Ureter (tissue), 1 donor: ENCODE data around the gene FAF1. TPM values are rescaled to one million over a fixed set of nuclear protein-coding genes. Genes with fewer than 3 reads are reported as not detected.
A peak's percentile ranks its signal among the peaks of the same experiment; 100 is the strongest.

Experiments
- DNase-seq: peaks from one replicate; pipeline ENCODE4 v3.0.0-alpha.2; 2020; ENCODE audit warnings: low spot score
- total RNA-seq: library from RNA; stranded (reverse); gene quantifications from one replicate; pipeline ENCODE4 v1.2.4, GENCODE V29; 2023
- donor health status: DM: yes; HTN: yes; CAD: no.

The FAF1 gene
- total RNA-seq, 1 donor from 2014 or later = 80.6 TPM

DNA sequence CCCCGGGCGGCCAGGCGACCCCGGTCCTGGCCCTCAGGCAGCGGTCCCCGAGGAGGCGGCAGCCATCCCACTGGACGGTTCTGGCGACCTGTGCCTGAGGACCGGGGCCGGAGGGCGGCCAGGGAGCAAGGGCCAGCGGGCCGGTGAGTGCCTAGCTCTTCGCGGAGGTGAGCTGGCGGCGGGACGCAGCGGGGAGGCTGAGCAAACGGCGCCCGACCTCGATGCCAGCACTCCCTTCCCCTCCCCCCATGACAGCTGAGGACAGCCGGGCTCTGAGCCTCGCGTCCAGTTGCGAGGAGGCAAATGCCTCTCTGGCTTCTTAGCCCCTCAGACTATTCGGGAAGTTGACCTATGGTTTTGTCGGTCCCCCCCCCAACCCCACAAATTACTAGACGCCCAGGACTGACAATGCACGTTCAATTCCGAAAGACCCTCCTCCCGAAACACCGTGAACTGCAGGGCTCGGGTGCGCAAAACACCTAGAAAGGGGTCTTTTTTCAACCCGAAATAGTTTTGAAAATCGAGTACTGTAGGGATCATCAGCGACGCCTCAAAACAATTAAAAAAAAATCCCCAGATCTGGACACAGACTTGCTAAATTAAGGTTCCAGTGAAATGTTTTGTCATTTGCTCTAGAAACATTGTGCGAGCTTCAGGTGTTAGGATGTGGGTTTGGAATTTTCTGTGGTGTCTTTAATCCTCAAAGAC, 18.2 kb upstream of the FAF1 start:
- DNase-seq = peak; percentile 61

DNA sequence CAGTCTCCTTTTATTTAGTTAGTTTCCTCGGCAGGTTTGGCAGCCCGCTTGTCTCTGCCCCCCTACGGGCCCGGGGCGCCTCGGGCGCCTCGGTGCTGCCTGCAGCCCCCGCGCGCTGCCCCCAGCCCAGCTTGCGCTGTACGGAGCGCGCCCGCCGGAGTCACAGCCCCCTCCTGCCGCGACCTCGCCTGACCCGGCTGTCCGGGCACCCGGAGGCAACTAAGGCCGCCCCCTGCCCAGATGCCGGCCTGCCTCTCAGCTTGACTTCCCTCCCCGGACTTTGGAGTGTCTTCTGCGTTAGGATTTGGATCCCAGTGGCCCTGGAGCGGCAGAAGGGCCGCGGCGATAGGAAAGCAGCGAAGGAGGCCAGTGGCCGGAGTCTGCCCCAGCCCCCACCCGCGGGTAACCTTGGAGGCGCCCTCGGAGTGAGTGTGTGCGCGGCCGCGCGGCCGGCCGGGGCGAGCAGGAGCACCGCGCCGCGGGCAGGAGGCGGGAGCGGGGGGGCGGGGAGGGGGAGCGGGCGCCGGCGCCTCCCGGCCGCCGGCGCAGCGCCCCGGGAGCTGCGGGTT, 17.6 kb upstream of the FAF1 start:
- peak; percentile 61 for DNase-seq

DNA sequence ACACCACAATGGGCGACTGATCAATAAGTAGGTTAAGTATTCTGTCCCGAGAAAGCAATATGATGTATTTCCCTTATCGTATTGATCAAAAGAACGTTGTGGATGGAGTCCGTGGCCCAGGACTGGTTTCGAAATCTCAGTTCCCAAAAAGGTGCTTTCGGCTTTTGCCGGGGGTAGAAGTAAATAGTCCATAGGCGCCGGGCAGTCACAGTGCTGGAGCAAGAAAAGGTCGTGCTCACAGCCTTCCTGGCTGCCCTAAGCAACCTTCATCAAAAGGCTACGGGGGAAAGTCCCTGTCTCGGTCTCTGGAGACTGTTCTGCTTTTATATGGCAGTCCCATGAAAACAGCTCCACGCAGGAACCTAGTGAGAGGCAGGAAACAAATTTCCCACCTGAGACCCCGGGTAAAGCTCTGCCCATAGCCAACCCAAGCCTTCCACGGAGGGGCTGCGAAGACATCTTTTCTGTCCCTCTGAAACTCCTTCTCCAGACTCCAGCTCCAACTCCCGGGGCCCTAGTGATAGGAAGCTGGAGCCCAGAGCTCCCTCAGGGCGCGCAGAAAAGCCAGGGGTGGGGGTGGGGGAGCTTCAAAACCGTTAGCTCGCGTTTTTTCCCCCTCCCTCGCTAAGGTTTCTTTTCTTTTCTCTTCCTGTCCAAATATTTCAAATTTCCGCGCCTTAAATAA, 17.0 kb upstream of the FAF1 start:
- DNase-seq = no peak

DNA sequence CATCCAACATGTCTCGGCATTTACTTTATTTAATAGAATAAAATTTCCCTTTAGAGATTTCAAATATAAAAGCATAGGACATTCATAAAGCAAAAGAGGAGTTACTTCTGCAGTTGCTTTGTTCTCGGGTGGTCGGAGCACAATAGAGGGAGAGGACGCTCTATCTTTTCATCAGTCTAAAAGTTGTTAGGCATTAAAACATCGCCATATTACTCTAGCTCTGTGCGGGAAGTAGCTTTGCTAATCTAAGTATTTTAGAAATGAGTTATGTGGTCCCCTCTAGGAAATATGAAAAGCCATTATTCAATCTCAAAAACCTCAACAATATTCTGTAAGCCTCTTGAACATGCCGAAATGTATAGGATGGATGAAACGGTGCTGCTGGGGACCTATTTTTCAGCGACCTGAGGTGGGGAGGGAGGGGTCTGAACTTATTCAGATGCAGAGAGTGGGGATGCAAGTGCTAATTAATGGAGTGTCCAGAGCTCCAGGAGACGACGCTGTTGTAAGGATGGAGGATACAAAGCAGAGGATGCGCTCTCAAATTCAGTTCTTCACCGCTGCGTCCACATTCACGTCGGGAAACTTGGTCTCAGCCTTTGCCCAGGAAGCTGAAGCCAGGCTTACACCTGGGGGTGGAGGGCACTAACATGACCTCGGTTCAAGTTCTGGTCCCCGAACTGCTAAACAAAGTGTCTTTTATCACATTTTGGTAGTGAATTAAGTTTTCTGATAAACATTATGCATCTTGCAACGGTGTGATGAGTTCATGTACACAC, 16.2 kb upstream of the FAF1 start:
- no peak for DNase-seq

DNA sequence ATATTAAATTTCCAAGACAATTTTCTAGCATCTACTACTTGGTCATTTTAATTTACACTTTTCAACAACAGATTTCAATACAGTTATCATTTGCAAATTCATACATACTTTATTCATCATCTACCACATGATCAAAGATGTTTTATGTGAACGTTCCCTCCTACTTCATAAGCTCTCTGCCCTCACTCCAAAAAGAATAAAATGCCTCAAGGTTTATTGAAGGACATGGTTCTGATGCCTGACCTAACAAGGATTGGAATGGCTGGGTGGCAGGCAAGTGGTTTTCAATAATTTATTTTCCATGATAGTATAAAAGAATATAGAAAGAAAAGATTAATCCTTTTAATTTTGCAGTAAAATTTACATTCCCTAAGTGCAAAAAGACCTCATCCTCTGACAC, 15.4 kb upstream of the FAF1 start:
- no peak for DNase-seq

DNA sequence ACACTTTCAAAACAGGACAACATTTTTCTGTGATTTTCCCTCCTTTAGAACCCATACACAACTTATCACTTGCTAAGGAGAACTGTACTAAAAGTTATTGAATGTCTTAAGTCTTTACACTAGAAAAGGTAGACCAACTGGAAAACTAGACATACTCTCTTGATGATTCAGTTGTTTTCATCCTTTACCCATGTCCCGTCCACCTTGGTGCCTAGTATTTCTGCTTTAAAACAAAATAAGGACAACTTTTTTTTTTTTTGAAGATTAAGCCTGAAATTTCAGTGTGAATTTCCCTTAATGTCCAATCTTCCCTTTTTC, 14.5 kb upstream of the FAF1 start:
- DNase-seq = no peak

DNA sequence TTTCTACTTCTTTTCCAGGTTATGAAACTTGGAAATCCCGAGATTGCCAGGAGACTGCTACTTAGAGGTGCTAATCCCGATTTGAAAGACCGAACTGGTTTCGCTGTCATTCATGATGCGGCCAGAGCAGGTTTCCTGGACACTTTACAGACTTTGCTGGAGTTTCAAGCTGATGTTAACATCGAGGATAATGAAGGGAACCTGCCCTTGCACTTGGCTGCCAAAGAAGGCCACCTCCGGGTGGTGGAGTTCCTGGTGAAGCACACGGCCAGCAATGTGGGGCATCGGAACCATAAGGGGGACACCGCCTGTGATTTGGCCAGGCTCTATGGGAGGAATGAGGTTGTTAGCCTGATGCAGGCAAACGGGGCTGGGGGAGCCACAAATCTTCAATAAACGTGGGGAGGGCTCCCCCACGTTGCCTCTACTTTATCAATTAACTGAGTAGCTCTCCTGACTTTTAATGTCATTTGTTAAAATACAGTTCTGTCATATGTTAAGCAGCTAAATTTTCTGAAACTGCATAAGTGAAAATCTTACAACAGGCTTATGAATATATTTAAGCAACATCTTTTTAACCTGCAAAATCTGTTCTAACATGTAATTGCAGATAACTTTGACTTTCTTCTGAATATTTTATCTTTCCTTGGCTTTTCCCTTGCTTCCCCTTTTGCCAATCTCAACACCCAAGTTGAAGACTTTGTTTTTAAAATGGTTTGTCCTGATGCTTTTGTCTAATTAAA, 14.0 kb upstream of the FAF1 start:
- no peak for DNase-seq

DNA sequence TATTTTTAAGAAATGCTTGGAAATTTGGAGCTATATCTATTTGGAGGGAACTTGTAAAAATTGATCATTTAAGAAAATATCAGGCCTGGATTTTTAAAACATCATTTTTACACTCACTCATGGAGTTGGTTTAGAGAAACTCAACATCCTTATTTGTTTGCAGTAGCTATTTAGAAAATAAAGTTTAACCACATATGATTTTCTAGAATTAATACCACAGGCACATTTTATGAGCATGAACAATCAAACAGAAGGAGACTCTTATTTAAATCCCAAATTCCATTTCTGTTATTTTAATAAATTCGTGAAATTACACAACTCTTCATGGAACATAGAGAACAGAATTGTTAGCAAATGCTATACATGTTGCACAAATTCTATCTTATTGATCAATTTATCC, 13.2 kb upstream of the FAF1 start:
- no peak for DNase-seq

DNA sequence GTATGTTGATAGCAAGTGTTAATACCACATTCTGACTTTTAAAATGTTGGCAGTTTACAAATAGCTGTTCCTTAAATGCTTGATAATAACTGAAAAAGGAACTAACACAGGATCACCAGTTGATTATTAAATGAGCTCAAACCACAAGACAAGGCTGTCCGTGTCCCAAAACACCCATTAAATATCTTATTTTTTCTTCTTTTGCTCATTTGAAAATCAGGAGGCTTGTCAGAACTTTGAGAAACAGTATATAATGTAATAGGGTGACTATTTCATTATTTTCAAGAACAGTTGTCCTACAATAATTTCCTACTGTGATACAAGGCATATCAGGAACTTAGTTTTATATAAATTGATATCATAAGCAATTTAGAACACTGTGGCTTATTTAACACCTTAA, 12.7 kb upstream of the FAF1 start:
- DNase-seq = no peak

DNA sequence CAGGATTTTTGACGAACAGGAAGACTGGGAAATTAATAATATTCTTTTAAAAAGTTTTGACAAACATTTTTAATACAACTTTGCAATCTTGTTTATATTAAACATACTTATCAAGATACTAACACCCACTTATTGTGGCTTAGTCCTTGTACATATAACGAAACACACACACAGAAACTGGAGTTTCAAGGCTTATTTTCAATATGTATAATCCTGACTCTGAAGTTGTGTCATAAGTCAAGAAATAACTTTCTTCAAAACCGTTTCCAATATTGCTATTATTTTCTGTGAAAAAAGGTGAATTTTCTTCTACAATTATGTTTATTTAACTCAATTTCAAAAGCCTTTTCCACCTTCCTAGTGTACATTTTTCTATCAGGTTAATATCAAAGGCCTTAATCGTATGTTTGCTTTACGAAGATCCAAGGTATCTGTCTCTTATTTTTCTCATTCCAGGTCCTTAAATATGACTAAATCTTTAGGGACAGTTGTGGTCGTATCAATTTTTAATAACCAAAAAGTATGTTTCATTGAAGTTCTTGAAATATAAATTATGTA, 11.8 kb upstream of the FAF1 start:
- no peak for DNase-seq

DNA sequence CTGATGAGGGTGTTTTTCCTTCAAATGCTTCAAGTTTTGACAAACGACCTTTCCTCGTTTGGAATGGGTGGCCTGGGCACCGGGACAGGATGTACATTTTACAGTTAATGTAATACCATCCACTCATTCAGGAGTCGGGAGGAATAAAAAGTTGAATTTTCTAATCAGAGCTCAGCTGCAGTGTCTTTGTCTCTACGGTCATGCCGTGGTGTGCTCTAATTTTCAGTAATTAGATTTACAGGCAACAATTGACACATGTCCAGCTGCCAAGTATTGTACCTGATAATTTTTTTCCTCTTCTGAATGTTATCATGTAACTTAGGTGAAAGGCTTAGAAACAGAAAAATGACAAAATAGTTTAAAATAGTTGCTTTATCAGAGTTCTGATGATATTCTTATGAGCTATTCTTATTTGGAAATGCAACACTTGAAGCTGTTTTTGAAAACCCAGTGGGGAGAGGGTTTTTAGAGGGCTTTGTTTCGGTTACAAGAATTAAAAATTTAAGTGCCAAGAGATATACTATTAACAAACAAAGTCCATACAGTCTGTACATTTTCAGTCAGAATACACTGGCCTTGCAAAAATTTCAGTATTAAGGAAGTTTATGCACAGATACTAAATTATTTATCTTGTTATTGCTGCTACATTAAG, 11.0 kb upstream of the FAF1 start:
- DNase-seq = no peak

DNA sequence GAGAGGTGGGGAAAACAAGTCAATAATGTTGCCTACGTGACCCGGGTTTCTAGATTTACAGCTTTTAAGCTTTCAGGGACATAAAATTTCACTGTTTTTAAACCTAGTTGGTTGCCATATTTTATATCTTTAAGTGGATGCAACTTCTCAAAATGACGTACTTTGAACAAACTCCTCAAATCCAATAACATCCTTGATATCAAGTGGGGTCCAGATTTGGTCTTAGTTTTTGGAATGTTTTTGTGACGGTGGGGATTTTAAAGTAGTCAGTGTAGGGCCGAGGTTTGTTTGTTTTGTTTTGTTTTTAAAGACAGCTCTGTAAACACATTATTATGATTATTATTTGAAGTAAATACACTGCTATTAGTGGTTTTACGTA, 10.4 kb upstream of the FAF1 start:
- DNase-seq = no peak

DNA sequence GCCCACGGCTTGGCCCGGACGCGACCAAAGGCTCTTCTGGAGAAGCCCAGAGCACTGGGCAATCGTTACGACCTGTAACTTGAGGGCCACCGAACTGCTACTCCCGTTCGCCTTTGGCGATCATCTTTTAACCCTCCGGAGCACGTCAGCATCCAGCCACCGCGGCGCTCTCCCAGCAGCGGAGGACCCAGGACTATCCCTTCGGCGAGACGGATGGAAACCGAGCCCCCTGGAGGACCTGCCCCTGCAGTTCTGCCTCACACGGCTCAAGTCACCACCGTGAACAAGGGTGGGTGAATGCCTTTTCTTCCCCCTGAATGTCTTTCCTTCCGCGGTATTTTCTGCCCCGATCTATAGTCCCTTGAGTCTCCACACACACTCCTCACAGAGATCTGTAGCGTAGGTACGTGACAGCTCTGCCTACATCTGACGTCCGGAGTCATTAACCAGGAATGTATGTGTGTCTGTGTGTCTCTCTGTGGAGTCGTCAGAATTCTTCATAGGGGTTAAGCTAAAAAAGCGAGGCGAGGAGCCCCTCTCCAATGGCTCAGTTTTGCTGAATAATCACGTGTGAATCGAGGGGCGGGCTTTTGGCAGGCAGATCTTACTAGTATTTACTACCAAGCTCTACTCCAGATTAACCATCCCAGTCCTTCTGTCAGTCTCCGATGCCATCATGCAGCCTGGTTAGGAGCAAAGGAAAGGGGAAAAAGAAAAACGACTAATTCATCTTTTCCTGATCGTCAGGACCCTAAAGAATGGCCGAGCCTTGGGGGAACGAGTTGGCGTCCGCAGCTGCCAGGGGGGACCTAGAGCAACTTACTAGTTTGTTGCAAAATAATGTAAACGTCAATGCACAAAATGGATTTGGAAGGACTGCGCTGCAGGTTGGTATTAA, 9.8 kb upstream of the FAF1 start, which contains the start of gene CDKN2C:
CDKN2C (plus strand) TSS at position 635 of the 898 bp plus-strand sequence; CDS start at position 759, 124 bp downstream.
- peak; percentile 81 for DNase-seq

DNA sequence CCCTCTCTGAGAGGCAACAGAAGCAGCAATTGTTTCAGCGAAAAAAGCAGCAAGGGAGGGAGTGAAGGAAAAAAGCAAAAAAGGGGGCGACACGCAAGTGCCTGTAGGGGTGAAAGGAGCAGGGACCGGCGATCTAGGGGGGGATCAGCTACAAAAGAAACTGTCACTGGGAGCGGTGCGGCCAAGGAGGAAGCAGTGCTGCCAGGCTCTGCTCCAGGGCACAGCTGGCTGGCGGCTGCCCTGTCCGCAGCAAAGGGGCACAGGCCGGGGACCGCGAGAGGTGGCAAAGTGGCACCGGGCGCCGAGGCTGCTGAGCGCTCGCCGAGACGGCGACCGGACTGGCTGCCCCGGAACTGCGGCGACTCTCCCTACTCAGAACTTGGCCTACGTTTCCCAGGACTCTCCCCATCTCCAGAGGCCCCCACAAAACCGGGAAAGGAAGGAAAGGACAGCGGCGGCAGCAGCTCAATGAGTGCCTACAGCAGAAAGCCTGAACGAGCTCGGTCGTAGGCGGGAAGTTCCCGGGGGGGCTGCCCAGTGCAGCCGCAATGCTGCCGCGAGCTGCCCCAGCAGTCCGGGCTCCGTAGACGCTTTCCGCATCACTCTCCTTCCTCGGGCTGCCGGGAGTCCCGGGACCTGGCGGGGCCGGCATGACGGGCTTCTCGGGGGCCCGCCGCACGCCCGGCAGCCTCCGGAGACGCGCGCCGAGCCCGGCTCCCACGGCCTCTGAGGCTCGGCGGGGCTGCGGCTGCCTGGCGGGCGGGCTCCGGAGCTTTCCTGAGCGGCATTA, 8.9 kb upstream of the FAF1 start:
- DNase-seq = peak; percentile 51

DNA sequence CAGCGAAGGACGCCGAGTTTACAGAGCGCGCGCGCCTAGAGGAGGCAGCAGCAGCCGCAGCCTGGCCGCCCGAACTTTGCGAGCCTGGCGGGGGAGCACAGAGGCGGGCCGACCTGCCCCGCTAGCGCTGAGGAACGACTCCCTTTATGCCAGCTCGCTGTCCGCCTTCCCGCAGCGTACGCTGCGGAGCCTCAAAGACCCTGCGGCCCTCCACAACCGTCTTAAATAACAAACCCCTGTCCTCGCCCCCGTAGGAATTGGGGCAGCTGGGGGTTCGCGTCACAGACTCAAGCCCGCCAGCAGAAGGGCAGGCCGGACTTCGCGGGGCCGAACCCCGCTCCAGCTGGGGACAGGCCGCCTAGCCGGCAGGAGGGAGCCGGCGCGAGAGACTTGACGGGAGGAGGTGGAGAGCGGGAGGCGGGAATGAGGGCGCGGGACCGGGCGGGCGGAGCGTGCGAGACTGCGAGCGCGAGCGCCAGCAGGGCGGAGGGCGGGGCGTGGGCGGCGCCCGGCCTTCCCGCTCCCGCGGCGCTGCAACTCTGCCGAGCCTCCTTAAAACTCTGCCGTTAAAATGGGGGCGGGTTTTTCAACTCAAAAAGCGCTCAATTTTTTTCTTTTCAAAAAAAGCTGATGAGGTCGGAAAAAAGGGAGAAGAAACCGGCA, 8.2 kb upstream of the FAF1 start:
- peak; percentile 91 for DNase-seq

DNA sequence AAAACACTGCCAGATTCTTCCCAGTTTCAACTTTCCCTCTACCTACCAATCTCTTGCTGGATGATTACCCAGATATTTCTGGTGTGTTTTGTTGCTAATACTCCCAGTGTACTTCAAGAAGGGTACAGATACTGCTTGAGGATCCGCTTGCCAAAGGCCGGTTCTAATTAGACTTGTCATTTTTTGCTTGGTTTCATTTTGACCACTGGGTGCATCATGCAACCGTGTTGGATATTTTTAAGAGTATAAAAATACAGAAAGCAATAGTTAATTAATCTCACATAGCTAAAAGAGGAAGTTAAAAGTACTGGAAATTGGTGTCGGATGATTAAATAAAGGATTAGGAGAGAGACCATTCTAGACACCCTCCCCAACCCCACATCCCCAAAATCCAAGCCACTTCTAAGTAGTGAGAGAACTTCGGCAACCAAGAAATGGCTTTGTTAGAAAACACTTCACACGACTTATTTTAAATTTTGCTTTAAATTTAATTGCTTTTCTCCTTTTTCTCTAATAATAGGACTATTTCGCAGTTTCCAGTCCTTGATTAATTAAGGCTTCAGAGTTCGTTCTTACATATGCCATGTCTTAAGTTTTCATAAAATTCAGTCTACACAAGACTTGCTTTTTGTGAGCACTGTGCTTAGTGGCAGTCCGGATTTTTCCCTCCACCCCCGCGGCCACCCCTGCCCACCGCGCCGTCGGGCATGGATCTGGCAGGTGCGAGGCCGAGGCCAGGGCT, 7.5 kb upstream of the FAF1 start:
- no peak for DNase-seq

DNA sequence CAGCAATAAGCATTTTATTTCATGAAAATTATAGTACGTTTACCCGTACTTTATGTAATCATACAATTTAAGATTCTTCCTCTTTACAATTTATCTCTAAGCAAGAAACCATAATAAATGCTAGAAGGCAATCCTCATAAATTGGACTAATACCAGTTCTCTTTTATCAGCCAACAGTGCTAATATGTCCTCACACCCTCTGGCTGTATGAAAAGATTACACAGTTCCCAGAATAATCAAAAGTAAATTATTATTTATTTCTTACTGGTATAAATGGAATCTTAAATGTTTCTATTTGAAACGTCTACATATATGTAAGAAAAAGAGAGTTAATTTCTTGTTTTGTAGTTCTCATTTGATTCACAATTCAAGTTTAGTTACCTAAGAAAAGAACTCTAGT, 6.9 kb upstream of the FAF1 start:
- no peak for DNase-seq

DNA sequence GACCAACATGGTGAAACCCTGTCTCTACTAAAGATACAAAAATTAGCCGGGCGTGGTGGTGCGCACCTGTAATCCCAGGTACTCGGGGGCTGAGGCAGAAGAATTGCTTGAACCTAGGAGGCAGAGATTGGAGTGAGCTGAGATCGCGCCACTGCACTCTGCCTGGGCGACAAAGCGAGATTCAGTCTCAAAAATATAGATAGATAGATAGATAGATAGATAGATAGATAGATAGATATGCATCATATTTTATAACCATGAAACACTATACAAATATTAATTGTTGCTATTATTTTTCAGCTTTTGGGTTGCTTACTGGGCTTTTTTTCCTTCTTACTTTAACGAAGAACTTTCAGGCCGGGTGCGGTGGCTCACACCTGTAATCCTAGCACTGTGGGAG, 4.8 kb upstream of the FAF1 start:
- DNase-seq = no peak
